Measurements from ENCODE around the gene CRABP2. TPM values are rescaled to one million over a fixed set of nuclear protein-coding genes. Genes with fewer than 3 reads are reported as not detected.
A peak's percentile ranks its signal among the peaks of the same experiment; 100 is the strongest.

CRABP2 gene
- total and polyA plus RNA-seq, 10 of the 15 experiments (the other 5 are each of a cell fraction or from before 2014, with no cell fraction given), result 0.21 to 1.3 (median 0.41) TPM

DNA sequence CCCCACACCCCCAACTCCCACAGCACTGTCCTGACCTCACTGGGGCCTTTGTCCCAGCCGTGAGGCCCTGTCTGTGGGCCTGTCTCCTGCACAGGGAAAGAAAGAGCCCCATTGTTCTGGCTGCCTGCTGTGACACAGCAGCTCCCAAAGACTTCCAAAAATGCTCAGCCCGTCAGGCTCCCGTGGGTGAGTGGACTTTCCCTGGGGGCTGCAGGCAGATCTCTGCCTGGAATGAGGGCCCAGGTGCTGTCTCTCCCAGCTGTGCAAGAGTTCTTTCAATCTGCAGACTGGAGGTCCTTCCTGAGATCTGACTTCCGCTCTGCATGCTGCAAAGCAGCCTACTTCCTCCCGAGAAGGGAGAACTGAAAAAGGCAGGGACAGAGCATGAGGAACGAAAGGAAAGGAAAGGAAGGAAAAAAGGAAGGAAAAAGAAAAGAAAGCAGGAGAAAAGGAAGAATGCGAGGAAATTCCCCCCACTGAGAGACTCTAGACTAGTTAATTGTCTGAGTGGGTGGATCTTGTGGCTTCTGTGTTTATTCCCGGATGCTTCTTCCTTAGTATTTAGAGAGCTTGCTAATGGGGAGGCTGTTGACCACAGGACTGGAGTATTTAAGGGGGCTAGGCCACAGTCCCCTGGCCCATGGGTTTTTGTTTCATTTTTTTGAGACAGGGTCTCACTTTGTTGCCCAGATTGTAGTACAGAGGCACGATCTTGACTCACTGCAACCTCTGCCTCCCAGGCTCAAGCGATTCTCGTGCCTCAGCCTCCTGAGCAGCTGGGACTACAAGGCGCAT is 43.2 kb downstream of the CRABP2 start:
- ChIA-PET SMC1A (ENCODE audit: uncharacterized antibody, unreplicated experiment) (interaction anchor here (0.9 to 3.0 kb wide), 6 partner anchors 14 to 74 kb away, joined by 3 to 18 read pairs (median 6); no protein-coding TSS in a partner anchor), RAD21 (ENCODE audit: unreplicated experiment) (interaction anchor here (1.2 to 6.0 kb wide), 7 partner anchors 16 to 154 kb away, joined by 3 to 58 read pairs (median 20); partner anchors contain the start of gene NES), CTCF (interaction anchor here (1.0 to 8.3 kb wide), 10 partner anchors 17 to 198 kb away, joined by 3 to 208 read pairs (median 14); partner anchors contain the start of genes CRABP2, INSRR, ISG20L2 and METTL25B), POLR2A (interaction anchor here (1.2 to 2.4 kb wide), 3 partner anchors 154 to 174 kb away, joined by 4 to 8 read pairs (median 8); partner anchors contain the start of gene MEF2D)
- no peaks in the 10 kb centered on the region for H3K9me3 ChIP-seq (replicated peaks; ENCODE audit: control insufficient read depth, insufficient read depth, low read length)
- TF ChIP-seq, protein P1, sequence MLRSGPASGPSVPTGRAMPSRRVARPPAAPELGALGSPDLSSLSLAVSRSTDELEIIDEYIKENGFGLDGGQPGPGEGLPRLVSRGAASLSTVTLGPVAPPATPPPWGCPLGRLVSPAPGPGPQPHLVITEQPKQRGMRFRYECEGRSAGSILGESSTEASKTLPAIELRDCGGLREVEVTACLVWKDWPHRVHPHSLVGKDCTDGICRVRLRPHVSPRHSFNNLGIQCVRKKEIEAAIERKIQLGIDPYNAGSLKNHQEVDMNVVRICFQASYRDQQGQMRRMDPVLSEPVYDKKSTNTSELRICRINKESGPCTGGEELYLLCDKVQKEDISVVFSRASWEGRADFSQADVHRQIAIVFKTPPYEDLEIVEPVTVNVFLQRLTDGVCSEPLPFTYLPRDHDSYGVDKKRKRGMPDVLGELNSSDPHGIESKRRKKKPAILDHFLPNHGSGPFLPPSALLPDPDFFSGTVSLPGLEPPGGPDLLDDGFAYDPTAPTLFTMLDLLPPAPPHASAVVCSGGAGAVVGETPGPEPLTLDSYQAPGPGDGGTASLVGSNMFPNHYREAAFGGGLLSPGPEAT (IDR thresholded peaks at IDR 0.05; ENCODE audit: low read depth), result no peak
- TF ChIP-seq TAF1 (IDR thresholded peaks at IDR 0.05; ENCODE audit: borderline replicate concordance, low read depth, low read length), result no peak
- peak; percentile 70 for TF ChIP-seq SPI1 (IDR thresholded peaks at IDR 0.05; ENCODE audit: borderline replicate concordance, insufficient read depth, low read depth, low read length)
- 0 out of 2 replicates have a peak, but pooled peaks have one; percentile 53 for TF ChIP-seq ZNF217 (IDR thresholded peaks at IDR 0.05)
- peak in 1 of 2 experiments; percentile 60; a peak in 1 of 4 replicates for TF ChIP-seq IKZF2 (IDR thresholded peaks at IDR 0.05)
- TF ChIP-seq IKZF1 (conservative IDR thresholded peaks at IDR 0.05), result peak; percentile 56
- no peak for TF ChIP-seq CHD2 (IDR thresholded peaks at IDR 0.05; ENCODE audit: borderline replicate concordance, low read depth, low read length)
- no peak for TF ChIP-seq RBBP5 (conservative IDR thresholded peaks at IDR 0.05)
- TF ChIP-seq ZNF622 (IDR thresholded peaks at IDR 0.05), result no peak
- peak in 1 of 2 experiments; percentile 77; a peak in 2 of 4 replicates for TF ChIP-seq ETV6 (conservative IDR thresholded peaks at IDR 0.05 in 1 of 2, IDR thresholded peaks at IDR 0.05 in 1 of 2; ENCODE audit: borderline replicate concordance in 1 of 2, low read depth in 1 of 2)
- no peak for TF ChIP-seq CREB1 (IDR thresholded peaks at IDR 0.05; ENCODE audit: low read depth)
- TF ChIP-seq DPF2 (IDR thresholded peaks at IDR 0.05), result peak; percentile 7; the same call in 1 of the 2 replicates
- TF ChIP-seq SMARCA5 (IDR thresholded peaks at IDR 0.05), result 0 out of 2 replicates have a peak, but pooled peaks have one; percentile 26
- TF ChIP-seq SUZ12 (IDR thresholded peaks at IDR 0.05; ENCODE audit: unreplicated experiment), result no peak
- TF ChIP-seq MTA2 (IDR thresholded peaks at IDR 0.05; ENCODE audit: low read depth), result 0 out of 2 replicates have a peak, but pooled peaks have one; percentile 22
- peak; percentile 88 for TF ChIP-seq EED (IDR thresholded peaks at IDR 0.05; ENCODE audit: low read depth)
- TF ChIP-seq RUNX3 (IDR thresholded peaks at IDR 0.05; ENCODE audit: low read length), result no peak
- 0 out of 4 replicates have a peak, but pooled peaks cover 0 to under 1% of the 10 kb centered on the region in 2 experiments for H3K27me3 ChIP-seq (replicated peaks in 1 of 2; ENCODE audit: control insufficient read depth in 2 of 2, insufficient read depth in 2 of 2, low read length in 1 of 2)
- intact Hi-C loops (cut with micrococcal nuclease; ENCODE audit: unreplicated experiment), result loop anchor here (10.0 kb wide), 1 partner anchor 63 kb away; the partner anchor contains the start of genes ISG20L2 and METTL25B
- ATAC-seq (no peak), FAIRE-seq (no peak), DNase-seq (ENCODE audit: low read depth, low spot score) (no peak)
- 38% methylated on average over 12 of the region's 12 CpGs for WGBS (ENCODE audit: insufficient coverage, insufficient replicate concordance, low lambda C conversion rate, missing lambda C conversion rate)
- H3K36me3 ChIP-seq (ENCODE audit: control insufficient read depth in 2 of 2, insufficient read depth in 2 of 2, low read length in 1 of 2), result no peaks in the 10 kb centered on the region
- peaks cover 3% of the 10 kb centered on the region; the same call in 1 of the 2 replicates for H4K20me1 ChIP-seq (ENCODE audit: control insufficient read depth, insufficient read depth)
- H3K27ac ChIP-seq (ENCODE audit: control insufficient read depth, insufficient read depth), result peak overlapping the region; percentile 90
- peak overlapping the region; percentile 49; the same call in 1 of the 2 replicates for H3K4me2 ChIP-seq (ENCODE audit: control insufficient read depth, insufficient read depth)
- H3K4me3 ChIP-seq, result peak overlapping the region; percentile 94; the same call in 1 of the 2 replicates
- no TSS peak for BruUV-seq (replicated peaks)
- in situ Hi-C loops (cut with MboI), result no loop called here
- no peak overlapping the region for H2AFZ ChIP-seq (ENCODE audit: control insufficient read depth, low read depth, low read length)
- H3K4me1 ChIP-seq (ENCODE audit: control insufficient read depth, insufficient read depth, low read length), result peaks cover 72% of the 10 kb centered on the region
- H3K79me2 ChIP-seq (ENCODE audit: control insufficient read depth, insufficient read depth, low read length), result peaks cover 23% of the 10 kb centered on the region
- H3K9ac ChIP-seq (ENCODE audit: control insufficient read depth, insufficient read depth, low read length), result peak overlapping the region; percentile 87

Measured in GM12878 (cell line).